ENCODE measurements around the gene PRKCA.
"Not testable (repeated sequence)": the region's sequence is repeated elsewhere in the genome, so short reads cannot be mapped to it uniquely, and the experiment has no call there.

PRKCA gene

GRCh38 chr17:66455060-66455459 lies 152.6 kb downstream of the PRKCA start:
- TF ChIP-seq GABPA (IDR thresholded peaks at IDR 0.05; ENCODE audit: low read depth) = no peak
- no peak for TF ChIP-seq CTCF (IDR thresholded peaks at IDR 0.05; ENCODE audit: insufficient read depth, low read length)
- TF ChIP-seq POLR2AphosphoS5 (IDR thresholded peaks at IDR 0.05; ENCODE audit: low read depth) = no peak
- TF ChIP-seq SPI1 (IDR thresholded peaks at IDR 0.05; ENCODE audit: borderline replicate concordance, low read depth) = no peak
- TF ChIP-seq REST (IDR thresholded peaks at IDR 0.05; ENCODE audit: insufficient replicate concordance, low read depth) = no peak
- Histone ChIP-seq H3K27me3 (ENCODE audit: insufficient read depth, poor library complexity, severe bottlenecking) (no peaks in the 10 kb centered on the region), H3K27ac (replicated peaks) (no peak overlapping the region), H3K4me3 (replicated peaks; ENCODE audit: insufficient read depth, low read length) (no peak overlapping the region)
- no peak for DNase-seq (ENCODE audit: low read depth in 1 of 2, low spot score in 1 of 2)

GRCh38 chr17:66457499-66457898 lies 155.1 kb downstream of the PRKCA start:
- H3K27me3 ChIP-seq (ENCODE audit: insufficient read depth, poor library complexity, severe bottlenecking); H3K4me3 ChIP-seq (replicated peaks; ENCODE audit: insufficient read depth, low read length); DNase-seq (ENCODE audit: low read depth in 1 of 2, low spot score in 1 of 2): not testable (repeated sequence)
- peak overlapping the region; percentile 84 for H3K27ac ChIP-seq (replicated peaks)

- Histone ChIP-seq H3K4me3 (replicated peaks; ENCODE audit: insufficient read depth, low read length) (no peak overlapping the region), H3K27ac (replicated peaks) (peak overlapping the region; percentile 84), H3K27me3 (ENCODE audit: insufficient read depth, poor library complexity, severe bottlenecking) (no peaks in the 10 kb centered on the region)
- DNase-seq (ENCODE audit: low read depth in 1 of 2, low spot score in 1 of 2) = no peak
- TF ChIP-seq REST (IDR thresholded peaks at IDR 0.05; ENCODE audit: insufficient replicate concordance, low read depth) (no peak), GABPA (IDR thresholded peaks at IDR 0.05; ENCODE audit: low read depth) (no peak), SPI1 (IDR thresholded peaks at IDR 0.05; ENCODE audit: borderline replicate concordance, low read depth) (no peak), POLR2AphosphoS5 (IDR thresholded peaks at IDR 0.05; ENCODE audit: low read depth) (no peak), CTCF (IDR thresholded peaks at IDR 0.05; ENCODE audit: insufficient read depth, low read length) (no peak)
Measured at GRCh38 chr17:66458782-66459181, 156.4 kb downstream of the PRKCA start.

GRCh38 chr17:66459811-66460270 lies 157.4 kb downstream of the PRKCA start:
- peak; percentile 95 to 99 for DNase-seq (ENCODE audit: low read depth in 1 of 2, low spot score in 1 of 2)
- TF ChIP-seq REST (IDR thresholded peaks at IDR 0.05; ENCODE audit: insufficient replicate concordance, low read depth) (no peak), POLR2AphosphoS5 (IDR thresholded peaks at IDR 0.05; ENCODE audit: low read depth) (peak; percentile 85), SPI1 (IDR thresholded peaks at IDR 0.05; ENCODE audit: borderline replicate concordance, low read depth) (no peak)
- Histone ChIP-seq H3K27me3 (ENCODE audit: insufficient read depth, poor library complexity, severe bottlenecking) (no peaks in the 10 kb centered on the region), H3K4me3 (replicated peaks; ENCODE audit: insufficient read depth, low read length) (no peak overlapping the region), H3K27ac (replicated peaks) (peak overlapping the region; percentile 84)

All from HL-60 (cell line).